Measurements from ENCODE around the gene MCCC1.
"Not testable (repeated sequence)": the region's sequence is repeated elsewhere in the genome, so short reads cannot be mapped to it uniquely, and the experiment has no call there.

Gene MCCC1

GRCh38 chr3:183038757-183039156, 60.5 kb downstream of the MCCC1 start:
- no peak for DNase-seq

GRCh38 chr3:183038221-183038620, 61.1 kb downstream of the MCCC1 start:
- DNase-seq, result no peak

GRCh38 chr3:183033746-183034145, 65.5 kb downstream of the MCCC1 start:
- DNase-seq, result no peak

- no peak for DNase-seq
These were observed 66.3 kb downstream of the MCCC1 start for GRCh38 chr3:183032880-183033555.

GRCh38 chr3:183031826-183032225, 67.5 kb downstream of the MCCC1 start:
- no peak for DNase-seq

- no peak for DNase-seq
These were observed 70.9 kb downstream of the MCCC1 start for GRCh38 chr3:183028416-183028815.

GRCh38 chr3:183027276-183027675, 72.0 kb downstream of the MCCC1 start:
- DNase-seq, result no peak

- DNase-seq, result no peak
These were observed 76.3 kb downstream of the MCCC1 start for GRCh38 chr3:183022936-183023516.

GRCh38 chr3:183018421-183019192, 80.7 kb downstream of the MCCC1 start:
- DNase-seq, result no peak

GRCh38 chr3:183015185-183015584, 84.1 kb downstream of the MCCC1 start:
- no peak for DNase-seq

GRCh38 chr3:183013856-183014255, 85.4 kb downstream of the MCCC1 start:
- no peak for DNase-seq

- no peak for DNase-seq
These were observed 86.2 kb downstream of the MCCC1 start for GRCh38 chr3:183013074-183013473.

- DNase-seq, result no peak
These were observed 90.5 kb downstream of the MCCC1 start for GRCh38 chr3:183008800-183009199.

- no peak for DNase-seq
These were observed 91.0 kb downstream of the MCCC1 start for GRCh38 chr3:183008303-183008702.

- DNase-seq, result no peak
These were observed 92.8 kb downstream of the MCCC1 start for GRCh38 chr3:183006396-183007002.

- no peak for DNase-seq
These were observed 99.5 kb downstream of the MCCC1 start for GRCh38 chr3:182999767-183000166.

- DNase-seq, result not testable (repeated sequence)
These were observed 105.7 kb downstream of the MCCC1 start for GRCh38 chr3:182993486-182994201.

GRCh38 chr3:182989566-182989965, 109.7 kb downstream of the MCCC1 start:
- DNase-seq, result no peak

GRCh38 chr3:182986021-182986420, 113.3 kb downstream of the MCCC1 start:
- DNase-seq, result no peak

- DNase-seq, result no peak
These were observed 115.4 kb downstream of the MCCC1 start for GRCh38 chr3:182983876-182984275.

- DNase-seq, result no peak
These were observed 118.3 kb downstream of the MCCC1 start for GRCh38 chr3:182981038-182981380.

- peak; percentile 49 for DNase-seq
These were observed 118.9 kb downstream of the MCCC1 start, which contains the start of gene DCUN1D1 for GRCh38 chr3:182980204-182981037. Gene DCUN1D1, minus strand, starts transcription at chr3:182980538. Its CDS starts 49 bp downstream, at chr3:182980489.

Data from GF-D8 (cell line).